HepG2 (cell line): ENCODE results near the gene STK36. TPM values are rescaled to one million over a fixed set of nuclear protein-coding genes. Genes with fewer than 3 reads are reported as not detected.

ENCODE experiments used
- CHCHD3 ChIP-seq: sonication (generic); formaldehyde crosslinking; IDR thresholded peaks from 2 replicates; pipeline ENCODE4 v1.8.0; 2022; ENCODE audit warnings: mild to moderate bottlenecking, missing genetic modification reagents, moderate library complexity
- DNMT1 ChIP-seq: sonication (generic); formaldehyde crosslinking; IDR thresholded peaks from 2 replicates; pipeline ENCODE4 v1.5.1; 2020; ENCODE audit warnings: mild to moderate bottlenecking, missing genetic modification reagents
- DPF2 ChIP-seq: sonication (generic); formaldehyde crosslinking; IDR thresholded peaks from 2 replicates; pipeline ENCODE4 v1.4.0; 2020; ENCODE audit warnings: mild to moderate bottlenecking, low read depth, missing genetic modification reagents, borderline replicate concordance
- GTF3A ChIP-seq: sonication (generic); formaldehyde crosslinking; conservative IDR thresholded peaks from 2 replicates; pipeline ENCODE4 v1.4.0; 2020; ENCODE audit warnings: mild to moderate bottlenecking, missing genetic modification reagents
- HOXA9 ChIP-seq: sonication (generic); formaldehyde crosslinking; IDR thresholded peaks from 2 replicates; pipeline ENCODE4 v1.8.1; 2022; ENCODE audit warnings: missing genetic modification reagents, mild to moderate bottlenecking, moderate library complexity, borderline replicate concordance
- JARID2 ChIP-seq: sonication (generic); formaldehyde crosslinking; IDR thresholded peaks from 2 replicates; pipeline ENCODE4 v1.8.1; 2023; ENCODE audit warnings: missing genetic modification reagents, inconsistent platforms; ENCODE audit not compliant: insufficient replicate concordance
- KLF6 ChIP-seq: IDR thresholded peaks from 2 replicates; pipeline ENCODE4 v1.8.0; 2016; ENCODE audit warnings: missing biosample characterization, missing genetic modification reagents
- MBD4 ChIP-seq: IDR thresholded peaks from 2 replicates; pipeline ENCODE4 v1.6.1; 2012; ENCODE audit warnings: low read length, inconsistent platforms, borderline replicate concordance
- MIER3 ChIP-seq: IDR thresholded peaks from 2 replicates; pipeline ENCODE4 v1.6.1; 2016; ENCODE audit warnings: missing compliant biosample characterization, borderline replicate concordance
- NR3C1 ChIP-seq: sonication (generic); formaldehyde crosslinking; IDR thresholded peaks from 2 replicates; pipeline ENCODE4 v1.4.0; 2020; ENCODE audit warnings: missing genetic modification reagents
- PRDM10 ChIP-seq: sonication (generic); formaldehyde crosslinking; IDR thresholded peaks from 2 replicates; pipeline ENCODE4 v1.4.0; 2020; ENCODE audit warnings: low read depth, missing genetic modification reagents
- REPIN1 ChIP-seq: sonication (generic); formaldehyde crosslinking; IDR thresholded peaks from 2 replicates; pipeline ENCODE4 v1.8.0; 2022; ENCODE audit warnings: missing genetic modification reagents, low read depth, mild to moderate bottlenecking, borderline replicate concordance
- SMAD3 ChIP-seq: sonication (generic); formaldehyde crosslinking; IDR thresholded peaks from 2 replicates; pipeline ENCODE4 v1.4.0; 2020; ENCODE audit warnings: missing genetic modification reagents
- SP4 ChIP-seq: sonication (generic); formaldehyde crosslinking; IDR thresholded peaks from 2 replicates; pipeline ENCODE4 v1.8.1; 2023; ENCODE audit warnings: mild to moderate bottlenecking, missing genetic modification reagents
- TRAFD1 ChIP-seq: sonication (generic); formaldehyde crosslinking; IDR thresholded peaks from 2 replicates; pipeline ENCODE4 v1.5.1; 2020; ENCODE audit warnings: missing genetic modification reagents, mild to moderate bottlenecking, borderline replicate concordance
- U2AF1 ChIP-seq: fragments of 200-400 bp; formaldehyde crosslinking; optimal IDR thresholded peaks from 2 replicates; pipeline ENCODE3; 2017; ENCODE audit warnings: mild to moderate bottlenecking, low read depth, low read length
- YEATS4 ChIP-seq: sonication (generic); formaldehyde crosslinking; IDR thresholded peaks from 2 replicates; pipeline ENCODE4 v1.4.0; 2020; ENCODE audit warnings: missing genetic modification reagents, borderline replicate concordance
- ZNF30 ChIP-seq: sonication (generic); formaldehyde crosslinking; IDR thresholded peaks from 2 replicates; pipeline ENCODE4 v1.5.0; 2020; ENCODE audit warnings: mild to moderate bottlenecking, missing genetic modification reagents
- ZNF530 ChIP-seq: sonication (generic); formaldehyde crosslinking; IDR thresholded peaks from 2 replicates; pipeline ENCODE4 v1.5.0; 2020; ENCODE audit warnings: low read depth, mild to moderate bottlenecking, missing genetic modification reagents
- polyA plus RNA-seq, 8 experiments: library from polyadenylated mRNA; depleted of rRNA in 3 of 8; stranded (reverse) in 7 of 8; unstranded in 1 of 8; fragments of >200 nt; fragmentation: Illumina TruSeq in 4 of 8; extraction: Trizol in 4 of 8; gene quantifications; 2 replicates each; pipeline versions ENCODE4 v1.2.1 to v1.2.3, GENCODE V29; 2011 to 2016; ENCODE audit warnings: low read depth in 4 of 8, missing spikeins in 1 of 8, mixed read lengths in 1 of 8; ENCODE audit not compliant: insufficient read depth in 1 of 8
- total RNA-seq, 5 experiments: library from RNA; depleted of rRNA; stranded (reverse); fragments of >200 nt; fragmentation: Illumina TruSeq; extraction: Trizol; gene quantifications; 2 replicates each; pipeline ENCODE4 v1.2.3, GENCODE V29; 2016; ENCODE audit warnings: low read depth in 1 of 5
- TF ChIP-seq, protein P1 (sequence below): sonication (generic); formaldehyde crosslinking; IDR thresholded peaks from 2 replicates; pipeline ENCODE4 v1.5.1; 2020; ENCODE audit warnings: missing genetic modification reagents, mild to moderate bottlenecking, borderline replicate concordance
- TF ChIP-seq, protein P2 (sequence below): sonication (generic); formaldehyde crosslinking; IDR thresholded peaks from 2 replicates; pipeline ENCODE4 v1.5.0; 2020; ENCODE audit warnings: missing genetic modification reagents
- TF ChIP-seq, protein P3 (sequence below): sonication (generic); formaldehyde crosslinking; IDR thresholded peaks from 2 replicates; pipeline ENCODE4 v1.4.0; 2020; ENCODE audit warnings: missing genetic modification reagents

The STK36 gene
- total and polyA plus RNA-seq, 2 of the 13 experiments (the other 11 are each of a cell fraction or from before 2014, with no cell fraction given), result 45.9 to 83.5 TPM

GRCh38 chr2:218710687-218711549 is 39.0 kb downstream of the STK36 start, which contains the start of gene TTLL4 (continued):
- TF ChIP-seq ZNF530 (no peak), DNMT1 (CRISPR knock-in tag) (peak; percentile 100), CHCHD3 (CRISPR knock-in tag) (no peak; the same call in 1 of the 2 replicates), PRDM10 (CRISPR knock-in tag) (peak; percentile 29; the same call in 1 of the 2 replicates), YEATS4 (CRISPR knock-in tag) (peak; percentile 96), GTF3A (peak; percentile 96), HOXA9 (CRISPR knock-in tag) (no peak), MBD4 (no peak), MIER3 (CRISPR knock-in tag) (peak; percentile 81; the same call in 1 of the 2 replicates), SMAD3 (CRISPR knock-in tag) (no peak), REPIN1 (peak; percentile 93), NR3C1 (CRISPR knock-in tag) (no peak), TRAFD1 (no peak), U2AF1 (no peak), SP4 (peak; percentile 94), KLF6 (CRISPR knock-in tag) (peak; percentile 83), JARID2 (CRISPR knock-in tag) (peak; percentile 65), DPF2 (CRISPR knock-in tag) (no peak), ZNF30 (CRISPR knock-in tag) (no peak; the same call in 1 of the 2 replicates)
- TF ChIP-seq, protein P1, sequence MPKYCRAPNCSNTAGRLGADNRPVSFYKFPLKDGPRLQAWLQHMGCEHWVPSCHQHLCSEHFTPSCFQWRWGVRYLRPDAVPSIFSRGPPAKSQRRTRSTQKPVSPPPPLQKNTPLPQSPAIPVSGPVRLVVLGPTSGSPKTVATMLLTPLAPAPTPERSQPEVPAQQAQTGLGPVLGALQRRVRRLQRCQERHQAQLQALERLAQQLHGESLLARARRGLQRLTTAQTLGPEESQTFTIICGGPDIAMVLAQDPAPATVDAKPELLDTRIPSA, result no peak; the same call in 1 of the 2 replicates
- TF ChIP-seq, protein P2, sequence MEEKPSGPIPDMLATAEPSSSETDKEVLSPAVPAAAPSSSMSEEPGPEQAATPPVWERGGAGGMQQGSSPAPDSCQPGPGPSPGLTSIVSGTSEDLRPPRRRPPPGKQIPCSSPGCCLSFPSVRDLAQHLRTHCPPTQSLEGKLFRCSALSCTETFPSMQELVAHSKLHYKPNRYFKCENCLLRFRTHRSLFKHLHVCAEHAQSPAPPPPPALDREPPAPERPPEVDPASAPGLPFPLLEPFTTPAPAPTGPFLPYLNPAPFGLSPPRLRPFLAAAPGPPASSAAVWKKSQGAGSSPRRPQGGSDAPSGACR (CRISPR knock-in tag), result peak; percentile 97
- TF ChIP-seq, protein P3, sequence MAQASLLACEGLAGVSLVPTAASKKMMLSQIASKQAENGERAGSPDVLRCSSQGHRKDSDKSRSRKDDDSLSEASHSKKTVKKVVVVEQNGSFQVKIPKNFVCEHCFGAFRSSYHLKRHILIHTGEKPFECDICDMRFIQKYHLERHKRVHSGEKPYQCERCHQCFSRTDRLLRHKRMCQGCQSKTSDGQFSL (CRISPR knock-in tag), result no peak; the same call in 1 of the 2 replicates
